H9 (cell line): ENCODE measurements around the gene CCDC30. TPM values are rescaled to one million over a fixed set of nuclear protein-coding genes. Genes with fewer than 3 reads are reported as not detected.

ENCODE experiments used
- DNase-seq: peaks from one replicate; pipeline ENCODE4 v3.0.0-alpha.2; 2017
- H2AFZ ChIP-seq: one replicate; pipeline ENCODE4 v1.6.1; 2013; ENCODE audit warnings: mild to moderate bottlenecking, low read length, control low read depth, moderate library complexity
- H2AK5ac ChIP-seq: 2 replicates; pipeline ENCODE4 v1.6.1; 2013; ENCODE audit warnings: low read length, control low read depth, mixed read lengths; ENCODE audit not compliant: insufficient read length
- H2BK120ac ChIP-seq: one replicate; pipeline ENCODE4 v1.6.1; 2013; ENCODE audit warnings: low read depth, mild to moderate bottlenecking, low read length, control low read depth, inconsistent platforms; ENCODE audit not compliant: poor library complexity, severe bottlenecking
- H2BK12ac ChIP-seq: 2 replicates; pipeline ENCODE4 v1.6.1; 2013; ENCODE audit warnings: low read length, control low read depth, mixed read lengths, low read depth; ENCODE audit not compliant: insufficient read length
- H2BK15ac ChIP-seq: 2 replicates; pipeline ENCODE4 v1.6.1; 2013; ENCODE audit warnings: low read depth, low read length, control low read depth
- H2BK20ac ChIP-seq: one replicate; pipeline ENCODE4 v1.6.1; 2013; ENCODE audit warnings: low read depth, mild to moderate bottlenecking, low read length, control low read depth, inconsistent platforms; ENCODE audit not compliant: poor library complexity, severe bottlenecking
- H2BK5ac ChIP-seq: 2 replicates; pipeline ENCODE4 v1.6.1; 2013; ENCODE audit warnings: low read length, control low read depth, mixed read lengths; ENCODE audit not compliant: insufficient read length
- H3K14ac ChIP-seq: 2 replicates; pipeline ENCODE4 v1.6.1; 2013; ENCODE audit warnings: low read length, control low read depth; ENCODE audit not compliant: insufficient read depth
- H3K18ac ChIP-seq: 2 replicates; pipeline ENCODE4 v1.6.1; 2013; ENCODE audit warnings: low read depth, mild to moderate bottlenecking, mixed read lengths, low read length, control low read depth; ENCODE audit not compliant: insufficient read length
- H3K23ac ChIP-seq: 2 replicates; pipeline ENCODE4 v1.6.1; 2013; ENCODE audit warnings: low read length, control low read depth, mixed read lengths, low read depth; ENCODE audit not compliant: insufficient read length
- H3K23me2 ChIP-seq: 2 replicates; pipeline ENCODE4 v1.6.1; 2013; ENCODE audit warnings: low read depth, mild to moderate bottlenecking, mixed read lengths, low read length, control low read depth; ENCODE audit not compliant: insufficient read length, poor library complexity, severe bottlenecking
- H3K27ac ChIP-seq: 2 replicates; pipeline ENCODE4 v1.5.1; 2013; ENCODE audit warnings: low read length, control low read depth, mixed read lengths, low read depth; ENCODE audit not compliant: insufficient read length
- H3K27me3 ChIP-seq: 2 replicates; pipeline ENCODE4 v1.6.1; 2013; ENCODE audit warnings: low read length, control low read depth, inconsistent platforms; ENCODE audit not compliant: insufficient read depth
- H3K4ac ChIP-seq: 2 replicates; pipeline ENCODE4 v1.6.1; 2013; ENCODE audit warnings: low read depth, mild to moderate bottlenecking, control low read depth, inconsistent platforms, low read length, moderate library complexity
- H3K4me1 ChIP-seq: 2 replicates; pipeline ENCODE4 v1.6.1; 2013; ENCODE audit warnings: low read length, control low read depth, inconsistent platforms; ENCODE audit not compliant: insufficient read depth
- H3K4me2 ChIP-seq: 2 replicates; pipeline ENCODE4 v1.6.1; 2013; ENCODE audit warnings: low read length, control low read depth, mixed read lengths; ENCODE audit not compliant: insufficient read length, insufficient read depth
- H3K56ac ChIP-seq: 2 replicates; pipeline ENCODE4 v1.6.1; 2013; ENCODE audit warnings: low read depth, mild to moderate bottlenecking, mixed read lengths, low read length, control low read depth; ENCODE audit not compliant: insufficient read length
- H3K79me1 ChIP-seq: 2 replicates; pipeline ENCODE4 v1.6.1; 2013; ENCODE audit warnings: low read depth, mild to moderate bottlenecking, moderate library complexity, low read length, control low read depth, inconsistent platforms; ENCODE audit not compliant: insufficient read depth, poor library complexity, severe bottlenecking
- H3K79me2 ChIP-seq: 2 replicates; pipeline ENCODE4 v1.6.1; 2013; ENCODE audit warnings: low read length, control low read depth, inconsistent platforms; ENCODE audit not compliant: insufficient read depth
- H3K9ac ChIP-seq: 2 replicates; pipeline ENCODE4 v1.6.1; 2013; ENCODE audit warnings: low read length, control low read depth, mixed read lengths; ENCODE audit not compliant: insufficient read length; ENCODE audit errors: extremely low read depth
- H3K9me3 ChIP-seq: one replicate; pipeline ENCODE4 v1.6.1; 2013; ENCODE audit warnings: low read depth, low read length, inconsistent platforms; ENCODE audit not compliant: control insufficient read depth
- H3T11ph ChIP-seq: one replicate; pipeline ENCODE4 v1.6.1; 2013; ENCODE audit warnings: mild to moderate bottlenecking, low read length, control low read depth, inconsistent platforms
- H4K20me1 ChIP-seq: one replicate; pipeline ENCODE4 v1.6.1; 2013; ENCODE audit not compliant: control insufficient read depth, insufficient read length, insufficient read depth
- H4K5ac ChIP-seq: 2 replicates; pipeline ENCODE4 v1.6.1; 2013; ENCODE audit warnings: low read depth, mild to moderate bottlenecking, mixed read lengths, low read length, control low read depth; ENCODE audit not compliant: insufficient read length
- H4K8ac ChIP-seq: replicated peaks from 2 replicates; pipeline ENCODE4 v1.6.1; 2013; ENCODE audit warnings: low read length, control low read depth, mixed read lengths, low read depth; ENCODE audit not compliant: insufficient read length
- H4K91ac ChIP-seq: 2 replicates; pipeline ENCODE4 v1.6.1; 2013; ENCODE audit warnings: low read depth, mild to moderate bottlenecking, moderate library complexity, mixed read lengths, low read length, control low read depth; ENCODE audit not compliant: insufficient read length
- H3K27ac Mint-ChIP-seq, 3 experiments: 2 replicates in 2 of 3; 3 replicates in 1 of 3; pipeline ENCODE4 v1.8.0; 2020 to 2021; ENCODE audit warnings: mixed read lengths in 3 of 3, mild to moderate bottlenecking in 1 of 3, moderate library complexity in 1 of 3
- H3K27me3 Mint-ChIP-seq: 2 replicates; pipeline ENCODE4 v1.8.0; 2021; ENCODE audit warnings: low read depth, mild to moderate bottlenecking, moderate library complexity, mixed read lengths
- H3K36me3 Mint-ChIP-seq, 3 experiments: 2 replicates in 2 of 3; 3 replicates in 1 of 3; pipeline ENCODE4 v1.8.0; 2020 to 2021; ENCODE audit warnings: low read depth in 3 of 3, mixed read lengths in 3 of 3; ENCODE audit not compliant: insufficient read depth in 1 of 3
- H3K4me1 Mint-ChIP-seq, 2 experiments: 2 replicates each; pipeline ENCODE4 v1.8.0; 2020; ENCODE audit warnings: mixed read lengths in 2 of 2
- H3K4me3 Mint-ChIP-seq, 2 experiments: 2 replicates in 1 of 2; 3 replicates in 1 of 2; pipeline ENCODE4 v1.8.0; 2020 to 2021; ENCODE audit warnings: mild to moderate bottlenecking in 2 of 2, mixed read lengths in 2 of 2, moderate library complexity in 1 of 2
- H3K9me3 Mint-ChIP-seq, 2 experiments: 2 replicates in 1 of 2; 3 replicates in 1 of 2; pipeline ENCODE4 v1.8.0; 2020; ENCODE audit warnings: mild to moderate bottlenecking in 2 of 2, mixed read lengths in 2 of 2, moderate library complexity in 1 of 2
- WGBS: extraction: QIAGEN DNeasy Blood & Tissue Kit; methylation state at CpG from one replicate; pipeline ENCODE4 v1.1.7; 2013; ENCODE audit warnings: missing lambda C conversion rate, low lambda C conversion rate, mixed read lengths; ENCODE audit not compliant: insufficient read length; ENCODE audit errors: extremely low coverage; 5-methylcytosine and 5-hydroxymethylcytosine counted together
- total RNA-seq: library from RNA; stranded (reverse); gene quantifications from 2 replicates; pipeline ENCODE4 v1.2.1, GENCODE V29; 2021
- TF ChIP-seq, protein P1 (sequence below): fragments of 200-600 bp; sonication (generic); conservative IDR thresholded peaks from 3 replicates; pipeline ENCODE4 v1.8.0; 2021; ENCODE audit warnings: antibody characterized with exemption, mild to moderate bottlenecking

Gene CCDC30
- total RNA-seq, 1 experiment from 2014 or later, result 1.8 TPM

DNA sequence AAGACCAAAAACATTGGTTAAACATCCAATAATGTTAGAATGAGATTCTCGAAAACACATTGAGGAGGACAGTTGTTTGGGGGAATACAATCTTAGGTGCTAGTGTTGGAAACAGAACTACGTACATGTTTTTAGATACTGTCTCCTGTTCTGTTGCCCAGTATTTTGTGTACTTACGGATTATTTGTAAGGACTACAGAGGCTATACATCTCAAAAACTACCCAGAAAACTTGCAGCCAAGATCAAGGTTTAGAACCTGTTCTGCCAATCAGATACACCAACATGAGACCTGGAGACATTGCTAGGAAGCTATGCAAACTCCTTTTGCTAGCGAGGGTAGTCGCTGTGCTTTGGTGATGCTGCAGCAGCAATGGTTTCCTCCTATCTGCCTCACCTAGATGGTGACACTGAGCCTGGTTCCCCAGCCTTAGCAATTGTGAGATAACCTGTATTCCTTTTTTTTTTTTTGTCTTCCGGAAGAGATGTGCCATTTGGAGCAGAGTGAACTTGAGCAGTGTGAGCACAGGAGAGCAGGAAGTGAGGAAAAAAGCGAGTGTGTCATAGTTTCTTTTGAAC lies 240.9 kb downstream of the CCDC30 start:
- no peaks in the 10 kb centered on the region for H3K9me3 Mint-ChIP-seq
- no peaks in the 10 kb centered on the region for H4K20me1 ChIP-seq
- no peak overlapping the region for H2AFZ ChIP-seq
- DNase-seq, result no peak
- H3K27me3 ChIP-seq, result no peaks in the 10 kb centered on the region
- no peak overlapping the region for H2BK5ac ChIP-seq
- no peak overlapping the region for H4K91ac ChIP-seq
- no peaks in the 10 kb centered on the region for H3K79me2 ChIP-seq
- H3K4me1 ChIP-seq, result no peaks in the 10 kb centered on the region
- no peak overlapping the region for H3K4me2 ChIP-seq
- no peak overlapping the region for H2BK120ac ChIP-seq
- peaks cover 69 to 91% (median 85%) of the 10 kb centered on the region in 3 experiments for H3K36me3 Mint-ChIP-seq
- WGBS, result no CpG with 5 or more reads among the region's 7 CpGs
- H3K56ac ChIP-seq, result no peak overlapping the region
- H3K4me3 Mint-ChIP-seq, result no peak overlapping the region
- H3K23ac ChIP-seq, result no peak overlapping the region
- no peaks in the 10 kb centered on the region for H3K4me1 Mint-ChIP-seq
- no peak overlapping the region for H4K5ac ChIP-seq
- H3K23me2 ChIP-seq, result no peaks in the 10 kb centered on the region
- H3K79me1 ChIP-seq, result no peaks in the 10 kb centered on the region
- H2BK12ac ChIP-seq, result no peak overlapping the region
- H2AK5ac ChIP-seq, result no peak overlapping the region
- no peak overlapping the region for H3K14ac ChIP-seq
- TF ChIP-seq, protein P1, sequence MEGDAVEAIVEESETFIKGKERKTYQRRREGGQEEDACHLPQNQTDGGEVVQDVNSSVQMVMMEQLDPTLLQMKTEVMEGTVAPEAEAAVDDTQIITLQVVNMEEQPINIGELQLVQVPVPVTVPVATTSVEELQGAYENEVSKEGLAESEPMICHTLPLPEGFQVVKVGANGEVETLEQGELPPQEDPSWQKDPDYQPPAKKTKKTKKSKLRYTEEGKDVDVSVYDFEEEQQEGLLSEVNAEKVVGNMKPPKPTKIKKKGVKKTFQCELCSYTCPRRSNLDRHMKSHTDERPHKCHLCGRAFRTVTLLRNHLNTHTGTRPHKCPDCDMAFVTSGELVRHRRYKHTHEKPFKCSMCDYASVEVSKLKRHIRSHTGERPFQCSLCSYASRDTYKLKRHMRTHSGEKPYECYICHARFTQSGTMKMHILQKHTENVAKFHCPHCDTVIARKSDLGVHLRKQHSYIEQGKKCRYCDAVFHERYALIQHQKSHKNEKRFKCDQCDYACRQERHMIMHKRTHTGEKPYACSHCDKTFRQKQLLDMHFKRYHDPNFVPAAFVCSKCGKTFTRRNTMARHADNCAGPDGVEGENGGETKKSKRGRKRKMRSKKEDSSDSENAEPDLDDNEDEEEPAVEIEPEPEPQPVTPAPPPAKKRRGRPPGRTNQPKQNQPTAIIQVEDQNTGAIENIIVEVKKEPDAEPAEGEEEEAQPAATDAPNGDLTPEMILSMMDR, result no peak
- H3K27ac Mint-ChIP-seq, result peak overlapping the region in 1 of 3 experiments; percentile 74; a peak in 2 of 7 replicates
- H4K8ac ChIP-seq, result no peak overlapping the region
- no peaks in the 10 kb centered on the region for H3K9me3 ChIP-seq
- no peak overlapping the region for H3K18ac ChIP-seq
- no peak overlapping the region for H3K27ac ChIP-seq
- no peak overlapping the region for H3T11ph ChIP-seq
- no peak overlapping the region for H3K4ac ChIP-seq
- H2BK15ac ChIP-seq, result no peak overlapping the region
- no peak overlapping the region for H3K9ac ChIP-seq
- H3K27me3 Mint-ChIP-seq, result peaks cover 1% of the 10 kb centered on the region
- no peak overlapping the region for H2BK20ac ChIP-seq

Other genes with a start within 250 kb of the CCDC30 start
- gene FOXJ3, start 128.1 kb upstream of the CCDC30 start, total RNA-seq, result 45.8 and 49.9 TPM in 2 replicates
- 4.7 and 6.2 TPM in 2 replicates for gene RIMKLA, start 82.5 kb upstream of the CCDC30 start, total RNA-seq
- gene ZMYND12, start 7.3 kb upstream of the CCDC30 start, total RNA-seq, result 0.42 and 0.55 TPM in 2 replicates
- 36.7 and 37.3 TPM in 2 replicates for gene PPCS, start 6.7 kb upstream of the CCDC30 start, total RNA-seq
- gene PPIH, start 195.1 kb downstream of the CCDC30 start, total RNA-seq, result 87.5 and 89.3 TPM in 2 replicates
- gene YBX1, start 219.1 kb downstream of the CCDC30 start, total RNA-seq, result 1,019 and 1,029 TPM in 2 replicates